Testis (tissue), 3 donors: ENCODE measurements around the gene SPPL2B. TPM values are rescaled to one million over a fixed set of nuclear protein-coding genes. Genes with fewer than 3 reads are reported as not detected.

Source experiments
- DNase-seq: peaks from one replicate; pipeline ENCODE4 v3.0.0-alpha.2; 2019
- H3K27ac ChIP-seq, 2 donors: fragments of 200-600 bp; sonication (generic); one replicate each; pipeline ENCODE4 v1.5.1; 2019
- H3K27me3 ChIP-seq: fragments of 200-600 bp; sonication (generic); one replicate; pipeline ENCODE4 v1.5.1; 2019
- H3K36me3 ChIP-seq: fragments of 200-600 bp; sonication (generic); one replicate; pipeline ENCODE4 v1.5.1; 2017; ENCODE audit warnings: low read depth; ENCODE audit errors: missing control alignments
- H3K4me1 ChIP-seq: fragments of 200-600 bp; sonication (generic); one replicate; pipeline ENCODE4 v1.5.1; 2019
- H3K4me3 ChIP-seq, 2 donors: fragments of 200-600 bp; sonication (generic); one replicate each; pipeline ENCODE4 v1.5.1; 2017 to 2019
- H3K9me3 ChIP-seq: fragments of 200-600 bp; sonication (generic); one replicate; pipeline ENCODE4 v1.5.1; 2017
- POLR2A ChIP-seq: fragments of 450-650 bp; IDR thresholded peaks from one replicate; pipeline ENCODE4 v1.6.1; 2017; ENCODE audit warnings: antibody characterized with exemption, mild to moderate bottlenecking, moderate library complexity
- WGBS, 2 donors: methylation state at CpG; one replicate each; pipeline ENCODE4 v1.1.5; 2018; 5-methylcytosine and 5-hydroxymethylcytosine counted together
- intact Hi-C: fragments of 100-400 bp; cut with DNase I; formaldehyde crosslinking; loops from one replicate; pipeline ENCODE4 v1.15.1; 2023; ENCODE audit warnings: low total_unique reads
- polyA plus RNA-seq: library from polyadenylated mRNA; stranded (reverse); fragments of 350-450 nt; fragmentation: Illumina TruSeq; extraction: RNeasy Lipid Tissue Mini Kit (QIAGEN cat#74804); gene quantifications from one replicate; pipeline ENCODE4 v1.2.3, GENCODE V29; 2014; ENCODE audit warnings: low read depth, low replicate concordance; ENCODE audit not compliant: insufficient read depth
- total RNA-seq, 2 donors: library from RNA; depleted of rRNA; stranded (reverse); fragments of >200 nt; gene quantifications; one replicate each; pipeline ENCODE4 v1.2.3, GENCODE V29; 2016
- TF ChIP-seq, protein P1 (sequence below), 3 experiments: fragments of 450-650 bp in 2 of 3; fragments of 200-600 bp in 1 of 3; sonication (generic) in 1 of 3; IDR thresholded peaks; one replicate each; pipeline ENCODE4 v1.5.1; 2016 to 2019; ENCODE audit warnings: antibody characterized with exemption in 3 of 3, mild to moderate bottlenecking in 2 of 3, moderate library complexity in 1 of 3

The SPPL2B gene
- total and polyA plus RNA-seq, 3 donors from 2014 or later: 132 to 215 (median 158) TPM

DNA sequence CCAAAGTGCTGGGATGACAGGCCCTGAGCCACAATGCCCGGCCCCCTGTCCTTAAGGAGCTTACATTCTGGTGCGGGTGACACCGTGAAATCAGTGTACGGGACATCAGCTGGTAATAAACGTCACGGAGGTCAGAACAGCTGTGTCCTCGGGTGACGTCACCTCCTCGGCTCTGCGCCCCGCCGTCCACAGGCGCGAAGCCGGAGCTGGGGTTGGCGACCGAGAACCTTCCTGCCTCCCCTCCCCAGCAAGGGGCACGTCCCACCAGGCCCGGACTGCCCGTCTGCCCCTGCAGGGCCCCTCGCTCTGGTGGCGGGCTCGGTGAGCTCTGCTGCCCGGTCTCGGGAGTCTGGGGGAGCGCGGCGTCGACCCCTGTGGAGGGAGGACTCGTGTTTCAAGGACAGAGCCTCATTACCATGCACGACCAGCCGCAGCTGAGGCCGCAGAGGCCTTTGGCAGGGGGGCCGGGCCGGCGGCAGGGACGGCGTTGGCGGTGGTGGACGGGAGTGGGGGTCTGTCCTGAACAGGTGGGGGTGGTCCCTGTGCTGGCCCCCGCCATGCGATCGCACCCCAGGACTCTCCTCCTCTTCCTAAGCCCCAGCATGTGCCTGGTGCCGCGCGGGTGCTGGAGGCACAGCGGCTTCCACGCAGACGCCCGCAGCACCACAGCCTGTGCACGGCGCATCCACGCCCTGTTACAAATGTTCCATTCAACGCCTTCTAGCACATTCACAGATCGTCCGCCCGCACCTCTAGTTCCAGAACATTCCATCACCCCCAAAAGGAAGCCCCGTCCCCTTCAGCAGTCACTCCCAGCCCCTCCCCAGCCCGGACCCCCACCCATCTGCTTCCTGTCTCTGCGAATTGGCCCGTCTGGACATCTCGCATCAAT lies 25.9 kb upstream of the SPPL2B start:
- TF ChIP-seq, protein P1, sequence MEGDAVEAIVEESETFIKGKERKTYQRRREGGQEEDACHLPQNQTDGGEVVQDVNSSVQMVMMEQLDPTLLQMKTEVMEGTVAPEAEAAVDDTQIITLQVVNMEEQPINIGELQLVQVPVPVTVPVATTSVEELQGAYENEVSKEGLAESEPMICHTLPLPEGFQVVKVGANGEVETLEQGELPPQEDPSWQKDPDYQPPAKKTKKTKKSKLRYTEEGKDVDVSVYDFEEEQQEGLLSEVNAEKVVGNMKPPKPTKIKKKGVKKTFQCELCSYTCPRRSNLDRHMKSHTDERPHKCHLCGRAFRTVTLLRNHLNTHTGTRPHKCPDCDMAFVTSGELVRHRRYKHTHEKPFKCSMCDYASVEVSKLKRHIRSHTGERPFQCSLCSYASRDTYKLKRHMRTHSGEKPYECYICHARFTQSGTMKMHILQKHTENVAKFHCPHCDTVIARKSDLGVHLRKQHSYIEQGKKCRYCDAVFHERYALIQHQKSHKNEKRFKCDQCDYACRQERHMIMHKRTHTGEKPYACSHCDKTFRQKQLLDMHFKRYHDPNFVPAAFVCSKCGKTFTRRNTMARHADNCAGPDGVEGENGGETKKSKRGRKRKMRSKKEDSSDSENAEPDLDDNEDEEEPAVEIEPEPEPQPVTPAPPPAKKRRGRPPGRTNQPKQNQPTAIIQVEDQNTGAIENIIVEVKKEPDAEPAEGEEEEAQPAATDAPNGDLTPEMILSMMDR (IDR thresholded peaks at IDR 0.05): no peak
- no peak for TF ChIP-seq POLR2A
- Histone ChIP-seq H3K4me3 (no peak overlapping the region), H3K27me3 (no peaks in the 10 kb centered on the region), H3K36me3 (no peaks in the 10 kb centered on the region), H3K27ac (no peak overlapping the region), H3K9me3 (no peaks in the 10 kb centered on the region), H3K4me1 (no peaks in the 10 kb centered on the region)
- intact Hi-C loops: no loop called here
- no peak for DNase-seq
- 37 to 60% methylated on average over 35 to 58 of the region's 62 CpGs for WGBS, 2 donors

- TF ChIP-seq, protein P1 (IDR thresholded peaks at IDR 0.05): no peak
- no peak for TF ChIP-seq POLR2A
- H3K27ac ChIP-seq: no peak overlapping the region
- no peak for DNase-seq
- no peaks in the 10 kb centered on the region for H3K4me1 ChIP-seq
- no peaks in the 10 kb centered on the region for H3K27me3 ChIP-seq
- WGBS, 2 donors: 76 to 85% methylated on average over 26 of the region's 26 CpGs
- intact Hi-C loops: no loop called here
- H3K36me3 ChIP-seq: no peaks in the 10 kb centered on the region
- no peaks in the 10 kb centered on the region for H3K9me3 ChIP-seq
- H3K4me3 ChIP-seq: no peak overlapping the region
These were observed 25.2 kb upstream of the SPPL2B start for GRCh38 chr19:2303211-2303798.

- 79 to 80% methylated on average over 16 to 19 of the region's 19 CpGs for WGBS, 2 donors
- H3K27me3 ChIP-seq: no peaks in the 10 kb centered on the region
These were observed 22.8 kb upstream of the SPPL2B start for GRCh38 chr19:2305452-2306280.

DNA sequence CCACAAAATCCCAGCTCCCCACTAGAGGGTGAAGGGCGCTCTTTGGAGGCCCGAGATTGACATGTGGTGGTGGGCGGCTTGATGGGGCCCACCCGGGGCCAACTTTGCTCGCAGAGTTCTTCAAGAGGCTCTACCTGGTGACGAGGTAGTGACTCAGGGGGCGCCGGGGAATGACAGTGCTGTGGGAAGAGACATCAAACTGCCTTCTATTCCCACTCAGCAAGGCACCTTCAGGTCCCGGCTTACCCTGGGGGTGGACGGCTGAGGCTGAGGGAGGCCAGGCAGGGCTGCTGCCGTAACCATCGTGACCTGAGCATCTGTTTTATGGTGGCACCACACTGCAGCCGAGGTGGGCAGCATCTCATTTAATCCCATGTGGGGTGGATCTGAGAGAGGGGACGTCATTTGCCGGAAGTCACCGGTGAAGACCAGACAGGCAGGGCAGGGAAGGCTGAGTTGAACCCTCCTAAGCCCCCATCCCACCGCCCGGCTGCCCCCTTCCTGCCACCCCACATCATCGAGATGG lies 22.1 kb upstream of the SPPL2B start:
- TF ChIP-seq, protein P1 (IDR thresholded peaks at IDR 0.05): no peak
- TF ChIP-seq POLR2A: no peak
- Histone ChIP-seq H3K4me3 (no peak overlapping the region), H3K27ac (no peak overlapping the region), H3K27me3 (no peaks in the 10 kb centered on the region), H3K4me1 (no peaks in the 10 kb centered on the region), H3K9me3 (no peaks in the 10 kb centered on the region), H3K36me3 (no peaks in the 10 kb centered on the region)
- WGBS, 2 donors: 79% methylated on average over 17 to 19 of the region's 19 CpGs
- DNase-seq: no peak
- intact Hi-C loops: no loop called here

More at GRCh38 chr19:2305452-2306280, 22.8 kb upstream of the SPPL2B start:
- Histone ChIP-seq H3K4me1 (no peaks in the 10 kb centered on the region), H3K27ac (no peak overlapping the region), H3K36me3 (no peaks in the 10 kb centered on the region), H3K9me3 (no peaks in the 10 kb centered on the region), H3K4me3 (no peak overlapping the region)
- intact Hi-C loops: no loop called here
- DNase-seq: no peak
- TF ChIP-seq, protein P1 (IDR thresholded peaks at IDR 0.05): no peak
- no peak for TF ChIP-seq POLR2A
